HEK293 (cell line): Measurements from ENCODE around the gene ZSCAN29.

ENCODE experiments used
- CTCF ChIA-PET: fragments of 350-600 bp; formaldehyde crosslinking; extraction: SDS; loops from one replicate; lab custom pipeline; 2021; ENCODE audit warnings: antibody characterized with exemption; lab: Yijun Ruan, JAX
- POLR2A ChIA-PET: fragments of 300-600 bp; formaldehyde crosslinking; extraction: SDS; loops from one replicate; lab custom pipeline; 2020; ENCODE audit warnings: antibody characterized with exemption, inconsistent platforms; lab: Yijun Ruan, JAX
- H3K27ac ChIP-seq: fragments of 200-500 bp; sonication (Bioruptor generic); 2 replicates; pipeline ENCODE4 v1.5.1; 2014; ENCODE audit warnings: low read depth, low read length, control low read depth, inconsistent platforms; ENCODE audit errors: extremely low read depth
- H3K36me3 ChIP-seq, 2 experiments: fragments of 200-500 bp in 1 of 2; sonication (Bioruptor generic) in 1 of 2; 1 replicate in 1 of 2; 2 replicates in 1 of 2; pipeline ENCODE4 v1.5.1; 2014 to 2017; ENCODE audit warnings: inconsistent platforms in 2 of 2, low read length in 2 of 2; ENCODE audit not compliant: control insufficient read depth in 2 of 2, insufficient read depth in 1 of 2
- H3K4me1 ChIP-seq: fragments of 200-500 bp; sonication (Bioruptor generic); 2 replicates; pipeline ENCODE4 v1.5.1; 2014; ENCODE audit warnings: mild to moderate bottlenecking, low read length, inconsistent platforms; ENCODE audit not compliant: control insufficient read depth, insufficient read depth
- H3K4me3 ChIP-seq: 2 replicates; pipeline ENCODE4 v1.5.1; 2011; ENCODE audit warnings: low read depth, mild to moderate bottlenecking, control low read depth, low read length, moderate library complexity
- H3K9me3 ChIP-seq: fragments of 200-500 bp; sonication (Bioruptor generic); 2 replicates; pipeline ENCODE4 v1.5.1; 2014; ENCODE audit warnings: low read depth, low read length, inconsistent platforms; ENCODE audit not compliant: control insufficient read depth, insufficient read depth
- BCL6B ChIP-seq: fragments of 450-650 bp; formaldehyde crosslinking; IDR thresholded peaks from 2 replicates; pipeline ENCODE4 v1.5.1; 2017; ENCODE audit warnings: missing biosample characterization, missing genetic modification characterization
- HOXA7 ChIP-seq: sonication (generic); formaldehyde crosslinking; IDR thresholded peaks from 2 replicates; pipeline ENCODE4 v1.8.1; 2022; ENCODE audit warnings: missing genetic modification reagents, borderline replicate concordance
- HOXD13 ChIP-seq: sonication (generic); formaldehyde crosslinking; IDR thresholded peaks from 2 replicates; pipeline ENCODE4 v1.8.0; 2022; ENCODE audit warnings: missing genetic modification reagents, borderline replicate concordance
- IKZF3 ChIP-seq: fragments of 450-650 bp; IDR thresholded peaks from 2 replicates; pipeline ENCODE4 v1.5.0; 2018; ENCODE audit warnings: missing biosample characterization, mild to moderate bottlenecking, missing genetic modification characterization, moderate library complexity
- PBX3 ChIP-seq: sonication (generic); formaldehyde crosslinking; IDR thresholded peaks from 2 replicates; pipeline ENCODE4 v1.8.1; 2022; ENCODE audit warnings: mild to moderate bottlenecking, moderate library complexity, missing genetic modification reagents
- REPIN1 ChIP-seq: fragments of 450-650 bp; formaldehyde crosslinking; IDR thresholded peaks from 2 replicates; pipeline ENCODE4 v1.5.1; 2017; ENCODE audit warnings: missing biosample characterization, missing genetic modification characterization, low read depth
- REST ChIP-seq: fragments of 450-650 bp; formaldehyde crosslinking; IDR thresholded peaks from 2 replicates; pipeline ENCODE4 v1.5.1; 2016; ENCODE audit warnings: missing biosample characterization, missing genetic modification characterization
- ZNF132 ChIP-seq: fragments of 450-650 bp; formaldehyde crosslinking; IDR thresholded peaks from 2 replicates; pipeline ENCODE4 v1.5.1; 2017; ENCODE audit warnings: missing biosample characterization, missing genetic modification characterization, borderline replicate concordance
- ZNF133 ChIP-seq: fragments of 450-650 bp; formaldehyde crosslinking; IDR thresholded peaks from 2 replicates; pipeline ENCODE4 v1.5.1; 2016; ENCODE audit warnings: missing biosample characterization, missing genetic modification characterization
- ZNF155 ChIP-seq: fragments of 450-650 bp; formaldehyde crosslinking; IDR thresholded peaks from 2 replicates; pipeline ENCODE4 v1.5.1; 2016; ENCODE audit warnings: missing biosample characterization, missing genetic modification characterization
- ZNF26 ChIP-seq: fragments of 450-650 bp; formaldehyde crosslinking; IDR thresholded peaks from 2 replicates; pipeline ENCODE4 v1.5.1; 2016; ENCODE audit warnings: missing biosample characterization, missing genetic modification characterization
- ZNF274 ChIP-seq, 2 experiments: fragments of 200-500 bp in 1 of 2; fragments of 450-650 bp in 1 of 2; sonication (Bioruptor generic) in 1 of 2; formaldehyde crosslinking in 1 of 2; IDR thresholded peaks; 2 replicates each; pipeline versions ENCODE4 v1.5.1 to v1.6.1; 2014 to 2016; ENCODE audit warnings: borderline replicate concordance in 1 of 2, inconsistent platforms in 1 of 2, low read length in 1 of 2, missing biosample characterization in 1 of 2, missing genetic modification characterization in 1 of 2
- ZNF473 ChIP-seq: fragments of 450-650 bp; formaldehyde crosslinking; IDR thresholded peaks from 2 replicates; pipeline ENCODE4 v1.5.1; 2017; ENCODE audit warnings: missing biosample characterization, missing genetic modification characterization
- ZNF549 ChIP-seq: fragments of 450-650 bp; IDR thresholded peaks from 2 replicates; pipeline ENCODE4 v1.5.1; 2018; ENCODE audit warnings: missing biosample characterization, missing genetic modification characterization, mild to moderate bottlenecking, inconsistent platforms, moderate library complexity
- ZNF558 ChIP-seq: fragments of 450-650 bp; formaldehyde crosslinking; IDR thresholded peaks from 2 replicates; pipeline ENCODE4 v1.5.1; 2016; ENCODE audit warnings: missing biosample characterization, missing genetic modification characterization
- ZNF580 ChIP-seq: fragments of 450-650 bp; formaldehyde crosslinking; IDR thresholded peaks from 2 replicates; pipeline ENCODE4 v1.5.1; 2016; ENCODE audit warnings: missing biosample characterization, missing genetic modification characterization
- ZNF596 ChIP-seq: fragments of 450-650 bp; IDR thresholded peaks from 2 replicates; pipeline ENCODE4 v1.5.0; 2018; ENCODE audit warnings: missing biosample characterization, mild to moderate bottlenecking, missing genetic modification characterization, moderate library complexity
- ZNF660 ChIP-seq: fragments of 450-650 bp; IDR thresholded peaks from 2 replicates; pipeline ENCODE4 v1.5.1; 2018; ENCODE audit warnings: missing biosample characterization, mild to moderate bottlenecking, missing genetic modification characterization
- ZNF704 ChIP-seq: fragments of 450-650 bp; formaldehyde crosslinking; IDR thresholded peaks from 2 replicates; pipeline ENCODE4 v1.5.1; 2016; ENCODE audit warnings: missing biosample characterization, missing genetic modification characterization
- ZNF776 ChIP-seq: fragments of 450-650 bp; formaldehyde crosslinking; IDR thresholded peaks from 2 replicates; pipeline ENCODE4 v1.5.0; 2017; ENCODE audit warnings: missing biosample characterization, missing genetic modification characterization, borderline replicate concordance
- ZNF791 ChIP-seq: fragments of 450-650 bp; formaldehyde crosslinking; IDR thresholded peaks from 2 replicates; pipeline ENCODE4 v1.5.1; 2016; ENCODE audit warnings: missing biosample characterization, missing genetic modification characterization
- ZSCAN23 ChIP-seq: fragments of 450-650 bp; formaldehyde crosslinking; IDR thresholded peaks from 2 replicates; pipeline ENCODE4 v1.5.1; 2016; ENCODE audit warnings: missing biosample characterization, missing genetic modification characterization
- ZXDB ChIP-seq: fragments of 450-650 bp; formaldehyde crosslinking; IDR thresholded peaks from 2 replicates; pipeline ENCODE4 v1.5.1; 2016; ENCODE audit warnings: missing biosample characterization, missing genetic modification characterization

ZSCAN29 gene

GRCh38 chr15:43404130-43404529 lies 33.3 kb upstream of the ZSCAN29 start:
- peaks cover 30 to 89% of the 10 kb centered on the region in 2 experiments for H3K36me3 ChIP-seq

GRCh38 chr15:43403616-43404015 lies 32.8 kb upstream of the ZSCAN29 start:
- ChIA-PET POLR2A (no interaction called here), CTCF (no interaction called here)
- Histone ChIP-seq H3K36me3 (peaks cover 33 to 89% of the 10 kb centered on the region in 2 experiments), H3K4me1 (no peaks in the 10 kb centered on the region), H3K27ac (no peak overlapping the region), H3K9me3 (no peaks in the 10 kb centered on the region), H3K4me3 (no peak overlapping the region)
- TF ChIP-seq ZNF155 (tag by site-specific recombination) (no peak), ZNF704 (tag by site-specific recombination) (no peak), PBX3 (CRISPR knock-in tag) (no peak), ZNF133 (tag by site-specific recombination) (no peak)

More at GRCh38 chr15:43404130-43404529, 33.3 kb upstream of the ZSCAN29 start:
- CTCF ChIA-PET, result no interaction called here
- no peak overlapping the region for H3K27ac ChIP-seq
- no peaks in the 10 kb centered on the region for H3K9me3 ChIP-seq
- no peak for TF ChIP-seq BCL6B
- no peak for TF ChIP-seq ZNF791 (tag by site-specific recombination)
- no peak for TF ChIP-seq ZNF776
- TF ChIP-seq IKZF3 (tag by site-specific recombination), result no peak
- TF ChIP-seq ZNF580 (tag by site-specific recombination), result no peak
- TF ChIP-seq ZXDB (tag by site-specific recombination), result no peak
- no peak for TF ChIP-seq ZNF26 (tag by site-specific recombination)
- no peak for TF ChIP-seq ZSCAN23 (tag by site-specific recombination)
- TF ChIP-seq ZNF473 (tag by site-specific recombination), result no peak
- no peak for TF ChIP-seq ZNF549 (tag by site-specific recombination)
- TF ChIP-seq HOXA7 (CRISPR knock-in tag), result no peak
- TF ChIP-seq REPIN1 (tag by site-specific recombination), result no peak
- TF ChIP-seq ZNF596 (tag by site-specific recombination), result no peak
- TF ChIP-seq HOXD13 (CRISPR knock-in tag), result no peak
- no peak for TF ChIP-seq ZNF660 (tag by site-specific recombination)
- no peak for TF ChIP-seq ZNF274 (IDR thresholded peaks at IDR 0.05; ENCODE audit: low read length)
- no peak for TF ChIP-seq ZNF274 (tag by site-specific recombination; IDR thresholded peaks at IDR 0.05; ENCODE audit: borderline replicate concordance)
- TF ChIP-seq REST (tag by site-specific recombination), result no peak
- no peak for TF ChIP-seq ZNF133 (tag by site-specific recombination)
- no peak for TF ChIP-seq ZNF558 (tag by site-specific recombination)
- no peak for TF ChIP-seq ZNF132 (tag by site-specific recombination)
- H3K4me1 ChIP-seq, result no peaks in the 10 kb centered on the region
- POLR2A ChIA-PET, result no interaction called here
- no peak overlapping the region for H3K4me3 ChIP-seq
